Measurements from ENCODE around the gene VPS13D.

VPS13D gene

DNA sequence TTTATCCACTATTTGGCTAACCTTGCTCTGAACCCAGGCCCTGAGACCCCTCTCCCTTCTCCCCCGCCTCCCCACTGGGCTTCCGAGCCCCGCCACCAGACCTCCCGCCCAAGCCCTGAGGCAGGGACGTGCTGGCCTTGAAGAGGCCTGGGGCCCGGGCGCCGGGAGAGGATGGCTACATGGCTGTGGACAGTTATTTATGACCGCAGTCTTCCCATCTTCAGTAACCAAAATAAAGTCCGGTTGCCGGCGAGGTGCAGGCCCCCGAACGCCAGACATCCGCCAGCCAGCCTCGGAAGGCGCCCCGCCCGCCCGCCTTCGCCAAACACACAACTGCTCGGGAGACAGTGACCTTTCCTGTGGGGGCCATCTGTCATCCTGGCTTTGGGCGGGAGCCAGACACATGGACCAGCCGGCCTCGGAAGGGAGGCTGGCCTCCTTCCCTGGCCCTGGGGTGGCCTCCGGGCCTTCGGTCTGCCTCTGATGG, 319.2 kb downstream of the VPS13D start:
- TF ChIP-seq, protein P1, sequence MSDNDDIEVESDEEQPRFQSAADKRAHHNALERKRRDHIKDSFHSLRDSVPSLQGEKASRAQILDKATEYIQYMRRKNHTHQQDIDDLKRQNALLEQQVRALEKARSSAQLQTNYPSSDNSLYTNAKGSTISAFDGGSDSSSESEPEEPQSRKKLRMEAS (IDR thresholded peaks at IDR 0.05; ENCODE audit: low read depth, low read length), result no peak
- no peak for TF ChIP-seq POLR2A (IDR thresholded peaks at IDR 0.05; ENCODE audit: extremely low read depth, insufficient read length)
- TF ChIP-seq, protein P2, sequence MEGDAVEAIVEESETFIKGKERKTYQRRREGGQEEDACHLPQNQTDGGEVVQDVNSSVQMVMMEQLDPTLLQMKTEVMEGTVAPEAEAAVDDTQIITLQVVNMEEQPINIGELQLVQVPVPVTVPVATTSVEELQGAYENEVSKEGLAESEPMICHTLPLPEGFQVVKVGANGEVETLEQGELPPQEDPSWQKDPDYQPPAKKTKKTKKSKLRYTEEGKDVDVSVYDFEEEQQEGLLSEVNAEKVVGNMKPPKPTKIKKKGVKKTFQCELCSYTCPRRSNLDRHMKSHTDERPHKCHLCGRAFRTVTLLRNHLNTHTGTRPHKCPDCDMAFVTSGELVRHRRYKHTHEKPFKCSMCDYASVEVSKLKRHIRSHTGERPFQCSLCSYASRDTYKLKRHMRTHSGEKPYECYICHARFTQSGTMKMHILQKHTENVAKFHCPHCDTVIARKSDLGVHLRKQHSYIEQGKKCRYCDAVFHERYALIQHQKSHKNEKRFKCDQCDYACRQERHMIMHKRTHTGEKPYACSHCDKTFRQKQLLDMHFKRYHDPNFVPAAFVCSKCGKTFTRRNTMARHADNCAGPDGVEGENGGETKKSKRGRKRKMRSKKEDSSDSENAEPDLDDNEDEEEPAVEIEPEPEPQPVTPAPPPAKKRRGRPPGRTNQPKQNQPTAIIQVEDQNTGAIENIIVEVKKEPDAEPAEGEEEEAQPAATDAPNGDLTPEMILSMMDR (IDR thresholded peaks at IDR 0.05; ENCODE audit: low read depth, low read length), result no peak
- TF ChIP-seq MYC (IDR thresholded peaks at IDR 0.05; ENCODE audit: low read depth, low read length), result no peak
- DNase-seq (ENCODE audit: low read depth), result no peak
- H3K4me3 ChIP-seq (ENCODE audit: low read depth, low read length), result no peak overlapping the region

DNA sequence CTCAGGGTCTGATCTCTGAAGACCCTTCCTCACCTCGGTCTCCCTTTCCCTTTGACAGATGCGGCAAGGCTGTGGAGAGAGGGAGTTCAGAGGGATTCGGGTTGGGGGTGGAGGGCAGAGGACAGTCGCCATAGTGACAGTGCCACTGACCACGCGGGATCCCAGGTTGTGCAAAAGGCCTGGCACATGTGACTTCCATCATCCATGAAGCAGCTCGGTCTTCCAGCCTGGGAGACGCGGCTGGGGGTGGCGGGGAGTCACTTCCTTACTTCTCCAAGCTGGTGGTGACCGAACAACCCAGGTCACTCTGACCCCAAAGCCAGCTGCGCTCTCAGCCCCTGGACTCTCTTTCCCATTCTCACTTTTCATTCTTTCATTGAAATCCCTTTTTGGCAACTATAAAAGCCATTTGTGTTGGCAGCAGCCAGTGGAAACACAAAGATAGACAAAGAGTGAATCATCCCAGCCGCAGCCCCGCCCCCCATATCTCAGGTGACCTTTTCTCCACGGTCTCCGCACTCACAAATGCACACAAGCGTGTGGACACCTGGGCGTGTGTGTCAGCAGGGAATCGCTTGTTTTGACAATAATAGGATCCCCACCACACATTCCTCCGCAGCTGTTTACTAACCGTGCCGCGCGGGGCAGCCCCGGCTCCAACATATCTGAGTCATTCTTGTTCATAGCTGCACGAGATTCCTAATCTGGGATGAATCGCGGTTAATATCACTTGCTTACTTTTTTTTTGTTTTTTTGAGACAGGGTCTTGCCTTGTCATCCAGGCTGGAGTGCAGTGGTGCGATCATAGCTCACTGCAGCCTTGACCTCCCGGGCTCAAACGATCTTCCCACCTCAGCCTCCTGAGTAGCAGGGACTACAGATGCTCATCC, 319.9 kb downstream of the VPS13D start:
- DNase-seq (ENCODE audit: low read depth), result no peak
- H3K4me3 ChIP-seq (ENCODE audit: low read depth, low read length), result no peak overlapping the region
- TF ChIP-seq, protein P2 (IDR thresholded peaks at IDR 0.05; ENCODE audit: low read depth, low read length), result no peak
- no peak for TF ChIP-seq POLR2A (IDR thresholded peaks at IDR 0.05; ENCODE audit: extremely low read depth, insufficient read length)
- TF ChIP-seq, protein P1 (IDR thresholded peaks at IDR 0.05; ENCODE audit: low read depth, low read length), result no peak

DNA sequence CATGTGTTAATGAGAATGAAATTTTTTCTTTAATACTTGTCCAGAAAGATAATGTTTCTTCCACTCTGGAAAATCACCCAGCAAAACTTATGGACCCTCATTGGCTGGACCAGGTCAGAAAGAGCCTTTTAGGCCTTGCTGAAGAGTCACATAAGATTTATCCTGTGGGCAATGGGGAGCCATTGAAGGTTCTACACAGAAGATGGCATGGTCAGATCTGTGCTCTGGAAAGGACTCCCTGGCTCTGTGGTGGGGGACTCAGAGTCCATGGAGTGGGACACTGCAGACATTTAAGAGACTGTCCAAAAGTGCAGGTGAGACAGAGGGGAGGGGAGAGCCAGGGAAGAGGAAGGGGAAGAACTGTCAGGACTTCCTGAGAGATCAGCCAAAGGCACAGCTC, 321.8 kb downstream of the VPS13D start:
- TF ChIP-seq POLR2A (IDR thresholded peaks at IDR 0.05; ENCODE audit: extremely low read depth, insufficient read length) (no peak), MYC (IDR thresholded peaks at IDR 0.05; ENCODE audit: low read depth, low read length) (no peak)
- TF ChIP-seq, protein P1 (IDR thresholded peaks at IDR 0.05; ENCODE audit: low read depth, low read length), result no peak
- TF ChIP-seq, protein P2 (IDR thresholded peaks at IDR 0.05; ENCODE audit: low read depth, low read length), result no peak
- DNase-seq (ENCODE audit: low read depth), result no peak
- no peak overlapping the region for H3K4me3 ChIP-seq (ENCODE audit: low read depth, low read length)

DNA sequence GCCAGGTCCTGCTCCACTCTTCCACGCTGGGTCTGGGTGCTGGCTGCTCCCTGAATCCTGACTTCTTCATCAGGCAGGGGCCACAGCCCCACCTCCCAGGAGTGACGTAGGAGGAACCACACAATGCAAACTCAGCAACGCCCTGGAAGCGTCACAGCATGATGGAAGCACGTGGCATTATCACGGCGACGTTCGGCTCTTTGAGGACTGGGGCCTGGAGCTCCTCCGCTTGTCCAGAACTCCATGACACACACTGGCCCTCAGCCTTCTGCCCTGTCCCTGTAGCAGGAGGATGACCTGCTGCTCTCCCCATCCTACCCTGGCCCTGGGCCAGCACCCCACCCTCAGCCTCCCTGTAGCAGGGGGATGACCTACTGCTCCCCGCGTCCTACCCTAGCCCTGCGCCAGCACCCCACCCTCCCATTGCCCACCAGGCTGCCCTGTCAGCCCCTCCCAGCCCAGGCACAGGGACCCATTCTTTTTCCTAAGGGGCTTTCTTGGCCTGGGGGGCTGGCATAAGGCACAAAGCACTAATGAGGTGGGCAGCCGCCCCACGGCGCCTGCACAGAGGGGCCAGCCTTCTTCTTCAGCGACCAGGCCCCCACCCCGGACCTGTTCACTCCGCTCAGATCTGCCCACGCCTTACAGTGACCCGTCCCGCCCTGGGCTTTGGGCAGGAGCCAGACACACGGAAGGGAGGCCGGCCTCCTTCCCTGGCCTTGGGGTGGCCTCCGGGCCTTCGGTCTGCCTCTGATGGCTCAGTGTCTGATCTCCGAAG, 322.5 kb downstream of the VPS13D start:
- no peak for DNase-seq (ENCODE audit: low read depth)
- TF ChIP-seq, protein P1 (IDR thresholded peaks at IDR 0.05; ENCODE audit: low read depth, low read length), result no peak
- TF ChIP-seq POLR2A (IDR thresholded peaks at IDR 0.05; ENCODE audit: extremely low read depth, insufficient read length), result no peak
- TF ChIP-seq, protein P2 (IDR thresholded peaks at IDR 0.05; ENCODE audit: low read depth, low read length), result no peak
- no peak for TF ChIP-seq MYC (IDR thresholded peaks at IDR 0.05; ENCODE audit: low read depth, low read length)
- no peak overlapping the region for H3K4me3 ChIP-seq (ENCODE audit: low read depth, low read length)

DNA sequence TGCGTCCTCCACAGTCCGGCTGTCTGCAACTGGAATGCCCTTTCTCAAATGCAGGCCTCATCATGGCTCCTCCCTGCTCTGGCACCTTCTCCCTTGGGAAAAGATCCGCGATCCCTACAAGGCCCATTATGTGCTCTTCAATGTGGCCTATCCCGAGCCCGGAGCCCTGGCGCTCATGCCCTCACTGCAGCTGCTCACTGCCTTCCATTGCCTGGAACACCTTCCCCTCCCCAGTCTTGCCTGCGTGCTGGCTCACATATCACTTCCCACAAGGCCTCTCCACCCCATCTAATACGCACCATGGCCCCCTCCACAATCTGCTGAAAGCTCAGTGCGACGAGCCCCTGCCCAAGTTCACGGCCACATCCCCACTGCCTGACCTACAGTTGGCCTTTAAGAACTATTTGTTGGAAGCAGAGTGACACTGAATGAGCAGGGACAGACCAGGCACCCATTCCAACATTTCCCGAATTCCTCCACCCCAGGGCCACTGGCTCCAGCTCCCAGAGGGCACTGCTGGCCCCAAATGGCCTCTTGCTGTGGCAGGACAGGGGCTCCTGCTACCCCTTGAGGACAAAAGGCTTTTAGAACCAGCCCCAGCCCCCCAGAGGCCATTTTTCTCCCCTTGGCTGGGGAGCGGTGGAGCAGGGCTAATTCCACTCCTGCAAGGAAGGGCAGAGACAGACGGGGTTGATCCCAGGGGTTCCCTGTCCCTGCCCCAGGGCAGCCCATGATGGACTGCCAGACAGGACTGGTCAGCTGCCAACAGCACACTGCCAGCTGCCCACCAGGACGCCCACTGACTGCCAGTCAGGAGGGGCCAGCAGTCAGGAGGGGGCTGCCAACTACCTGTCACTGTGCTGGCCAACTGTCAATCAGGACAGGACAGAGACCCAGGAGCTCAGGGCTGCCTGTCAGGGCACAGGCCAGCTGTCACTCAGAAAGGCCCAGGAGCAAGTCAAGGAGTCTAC, 323.4 kb downstream of the VPS13D start:
- DNase-seq (ENCODE audit: low read depth), result no peak
- H3K4me3 ChIP-seq (ENCODE audit: low read depth, low read length), result no peak overlapping the region
- TF ChIP-seq, protein P2 (IDR thresholded peaks at IDR 0.05; ENCODE audit: low read depth, low read length), result no peak
- no peak for TF ChIP-seq MYC (IDR thresholded peaks at IDR 0.05; ENCODE audit: low read depth, low read length)
- no peak for TF ChIP-seq POLR2A (IDR thresholded peaks at IDR 0.05; ENCODE audit: extremely low read depth, insufficient read length)
- TF ChIP-seq, protein P1 (IDR thresholded peaks at IDR 0.05; ENCODE audit: low read depth, low read length), result no peak
